H9 (cell line): Measurements from ENCODE around the gene NXPH1. TPM values are rescaled to one million over a fixed set of nuclear protein-coding genes. Genes with fewer than 3 reads are reported as not detected.

Experiments used
- DNase-seq: peaks from one replicate; pipeline ENCODE4 v3.0.0-alpha.2; 2017
- H2AFZ ChIP-seq: one replicate; pipeline ENCODE4 v1.6.1; 2013; ENCODE audit warnings: mild to moderate bottlenecking, low read length, control low read depth, moderate library complexity
- H2AK5ac ChIP-seq: 2 replicates; pipeline ENCODE4 v1.6.1; 2013; ENCODE audit warnings: low read length, control low read depth, mixed read lengths; ENCODE audit not compliant: insufficient read length
- H2BK120ac ChIP-seq: one replicate; pipeline ENCODE4 v1.6.1; 2013; ENCODE audit warnings: low read depth, mild to moderate bottlenecking, low read length, control low read depth, inconsistent platforms; ENCODE audit not compliant: poor library complexity, severe bottlenecking
- H2BK12ac ChIP-seq: 2 replicates; pipeline ENCODE4 v1.6.1; 2013; ENCODE audit warnings: low read length, control low read depth, mixed read lengths, low read depth; ENCODE audit not compliant: insufficient read length
- H2BK15ac ChIP-seq: 2 replicates; pipeline ENCODE4 v1.6.1; 2013; ENCODE audit warnings: low read depth, low read length, control low read depth
- H2BK20ac ChIP-seq: one replicate; pipeline ENCODE4 v1.6.1; 2013; ENCODE audit warnings: low read depth, mild to moderate bottlenecking, low read length, control low read depth, inconsistent platforms; ENCODE audit not compliant: poor library complexity, severe bottlenecking
- H2BK5ac ChIP-seq: 2 replicates; pipeline ENCODE4 v1.6.1; 2013; ENCODE audit warnings: low read length, control low read depth, mixed read lengths; ENCODE audit not compliant: insufficient read length
- H3K14ac ChIP-seq: 2 replicates; pipeline ENCODE4 v1.6.1; 2013; ENCODE audit warnings: low read length, control low read depth; ENCODE audit not compliant: insufficient read depth
- H3K18ac ChIP-seq: 2 replicates; pipeline ENCODE4 v1.6.1; 2013; ENCODE audit warnings: low read depth, mild to moderate bottlenecking, mixed read lengths, low read length, control low read depth; ENCODE audit not compliant: insufficient read length
- H3K23ac ChIP-seq: 2 replicates; pipeline ENCODE4 v1.6.1; 2013; ENCODE audit warnings: low read length, control low read depth, mixed read lengths, low read depth; ENCODE audit not compliant: insufficient read length
- H3K23me2 ChIP-seq: 2 replicates; pipeline ENCODE4 v1.6.1; 2013; ENCODE audit warnings: low read depth, mild to moderate bottlenecking, mixed read lengths, low read length, control low read depth; ENCODE audit not compliant: insufficient read length, poor library complexity, severe bottlenecking
- H3K27ac ChIP-seq: 2 replicates; pipeline ENCODE4 v1.5.1; 2013; ENCODE audit warnings: low read length, control low read depth, mixed read lengths, low read depth; ENCODE audit not compliant: insufficient read length
- H3K27me3 ChIP-seq: 2 replicates; pipeline ENCODE4 v1.6.1; 2013; ENCODE audit warnings: low read length, control low read depth, inconsistent platforms; ENCODE audit not compliant: insufficient read depth
- H3K4ac ChIP-seq: 2 replicates; pipeline ENCODE4 v1.6.1; 2013; ENCODE audit warnings: low read depth, mild to moderate bottlenecking, control low read depth, inconsistent platforms, low read length, moderate library complexity
- H3K4me1 ChIP-seq: 2 replicates; pipeline ENCODE4 v1.6.1; 2013; ENCODE audit warnings: low read length, control low read depth, inconsistent platforms; ENCODE audit not compliant: insufficient read depth
- H3K4me2 ChIP-seq: 2 replicates; pipeline ENCODE4 v1.6.1; 2013; ENCODE audit warnings: low read length, control low read depth, mixed read lengths; ENCODE audit not compliant: insufficient read length, insufficient read depth
- H3K56ac ChIP-seq: 2 replicates; pipeline ENCODE4 v1.6.1; 2013; ENCODE audit warnings: low read depth, mild to moderate bottlenecking, mixed read lengths, low read length, control low read depth; ENCODE audit not compliant: insufficient read length
- H3K79me1 ChIP-seq: 2 replicates; pipeline ENCODE4 v1.6.1; 2013; ENCODE audit warnings: low read depth, mild to moderate bottlenecking, moderate library complexity, low read length, control low read depth, inconsistent platforms; ENCODE audit not compliant: insufficient read depth, poor library complexity, severe bottlenecking
- H3K79me2 ChIP-seq: 2 replicates; pipeline ENCODE4 v1.6.1; 2013; ENCODE audit warnings: low read length, control low read depth, inconsistent platforms; ENCODE audit not compliant: insufficient read depth
- H3K9ac ChIP-seq: 2 replicates; pipeline ENCODE4 v1.6.1; 2013; ENCODE audit warnings: low read length, control low read depth, mixed read lengths; ENCODE audit not compliant: insufficient read length; ENCODE audit errors: extremely low read depth
- H3K9me3 ChIP-seq: one replicate; pipeline ENCODE4 v1.6.1; 2013; ENCODE audit warnings: low read depth, low read length, inconsistent platforms; ENCODE audit not compliant: control insufficient read depth
- H3T11ph ChIP-seq: one replicate; pipeline ENCODE4 v1.6.1; 2013; ENCODE audit warnings: mild to moderate bottlenecking, low read length, control low read depth, inconsistent platforms
- H4K20me1 ChIP-seq: one replicate; pipeline ENCODE4 v1.6.1; 2013; ENCODE audit not compliant: control insufficient read depth, insufficient read length, insufficient read depth
- H4K5ac ChIP-seq: 2 replicates; pipeline ENCODE4 v1.6.1; 2013; ENCODE audit warnings: low read depth, mild to moderate bottlenecking, mixed read lengths, low read length, control low read depth; ENCODE audit not compliant: insufficient read length
- H4K8ac ChIP-seq: replicated peaks from 2 replicates; pipeline ENCODE4 v1.6.1; 2013; ENCODE audit warnings: low read length, control low read depth, mixed read lengths, low read depth; ENCODE audit not compliant: insufficient read length
- H4K91ac ChIP-seq: 2 replicates; pipeline ENCODE4 v1.6.1; 2013; ENCODE audit warnings: low read depth, mild to moderate bottlenecking, moderate library complexity, mixed read lengths, low read length, control low read depth; ENCODE audit not compliant: insufficient read length
- H3K27ac Mint-ChIP-seq, 3 experiments: 2 replicates in 2 of 3; 3 replicates in 1 of 3; pipeline ENCODE4 v1.8.0; 2020 to 2021; ENCODE audit warnings: mixed read lengths in 3 of 3, mild to moderate bottlenecking in 1 of 3, moderate library complexity in 1 of 3
- H3K27me3 Mint-ChIP-seq: 2 replicates; pipeline ENCODE4 v1.8.0; 2021; ENCODE audit warnings: low read depth, mild to moderate bottlenecking, moderate library complexity, mixed read lengths
- H3K36me3 Mint-ChIP-seq, 3 experiments: 2 replicates in 2 of 3; 3 replicates in 1 of 3; pipeline ENCODE4 v1.8.0; 2020 to 2021; ENCODE audit warnings: low read depth in 3 of 3, mixed read lengths in 3 of 3; ENCODE audit not compliant: insufficient read depth in 1 of 3
- H3K4me1 Mint-ChIP-seq, 2 experiments: 2 replicates each; pipeline ENCODE4 v1.8.0; 2020; ENCODE audit warnings: mixed read lengths in 2 of 2
- H3K4me3 Mint-ChIP-seq, 2 experiments: 2 replicates in 1 of 2; 3 replicates in 1 of 2; pipeline ENCODE4 v1.8.0; 2020 to 2021; ENCODE audit warnings: mild to moderate bottlenecking in 2 of 2, mixed read lengths in 2 of 2, moderate library complexity in 1 of 2
- H3K9me3 Mint-ChIP-seq, 2 experiments: 2 replicates in 1 of 2; 3 replicates in 1 of 2; pipeline ENCODE4 v1.8.0; 2020; ENCODE audit warnings: mild to moderate bottlenecking in 2 of 2, mixed read lengths in 2 of 2, moderate library complexity in 1 of 2
- CTCF ChIP-seq: fragments of 200-600 bp; sonication (generic); conservative IDR thresholded peaks from 3 replicates; pipeline ENCODE4 v1.8.0; 2021; ENCODE audit warnings: antibody characterized with exemption, mild to moderate bottlenecking
- WGBS: extraction: QIAGEN DNeasy Blood & Tissue Kit; methylation state at CpG from one replicate; pipeline ENCODE4 v1.1.7; 2013; ENCODE audit warnings: missing lambda C conversion rate, low lambda C conversion rate, mixed read lengths; ENCODE audit not compliant: insufficient read length; ENCODE audit errors: extremely low coverage; 5-methylcytosine and 5-hydroxymethylcytosine counted together
- total RNA-seq: library from RNA; stranded (reverse); gene quantifications from 2 replicates; pipeline ENCODE4 v1.2.1, GENCODE V29; 2021

The NXPH1 gene
- total RNA-seq, 1 experiment from 2014 or later = 0.15 TPM

GRCh38 chr7:8384901-8385300, 48.5 kb upstream of the NXPH1 start:
- Histone ChIP-seq H3K9ac (no peak overlapping the region), H3K56ac (no peak overlapping the region), H3K4me2 (no peak overlapping the region), H3K27me3 (no peaks in the 10 kb centered on the region), H3K9me3 (no peaks in the 10 kb centered on the region), H3K27ac (no peak overlapping the region), H2AK5ac (no peak overlapping the region), H3K18ac (no peak overlapping the region), H4K91ac (no peak overlapping the region), H2BK15ac (no peak overlapping the region), H3K79me2 (no peaks in the 10 kb centered on the region), H2BK20ac (no peak overlapping the region), H4K8ac (no peak overlapping the region), H2AFZ (no peak overlapping the region), H3K4ac (no peak overlapping the region), H3K23ac (no peak overlapping the region), H2BK5ac (no peak overlapping the region), H2BK120ac (no peak overlapping the region), H3T11ph (no peak overlapping the region), H3K23me2 (peaks cover 2% of the 10 kb centered on the region), H4K5ac (no peak overlapping the region), H4K20me1 (no peaks in the 10 kb centered on the region), H2BK12ac (no peak overlapping the region), H3K4me1 (no peaks in the 10 kb centered on the region), H3K14ac (no peak overlapping the region), H3K79me1 (no peaks in the 10 kb centered on the region)
- Mint-ChIP-seq H3K36me3 (no peaks in the 10 kb centered on the region), H3K4me3 (no peak overlapping the region), H3K9me3 (no peaks in the 10 kb centered on the region), H3K4me1 (peaks cover 9 to 12% of the 10 kb centered on the region in 2 experiments), H3K27me3 (no peaks in the 10 kb centered on the region), H3K27ac (no peak overlapping the region)
- DNase-seq = no peak
- no CpG with 5 or more reads among the region's 4 CpGs for whole genome bisulfite sequencing
- TF ChIP-seq CTCF = no peak
